Measurements from ENCODE around the gene TOPBP1.

Gene TOPBP1

DNA sequence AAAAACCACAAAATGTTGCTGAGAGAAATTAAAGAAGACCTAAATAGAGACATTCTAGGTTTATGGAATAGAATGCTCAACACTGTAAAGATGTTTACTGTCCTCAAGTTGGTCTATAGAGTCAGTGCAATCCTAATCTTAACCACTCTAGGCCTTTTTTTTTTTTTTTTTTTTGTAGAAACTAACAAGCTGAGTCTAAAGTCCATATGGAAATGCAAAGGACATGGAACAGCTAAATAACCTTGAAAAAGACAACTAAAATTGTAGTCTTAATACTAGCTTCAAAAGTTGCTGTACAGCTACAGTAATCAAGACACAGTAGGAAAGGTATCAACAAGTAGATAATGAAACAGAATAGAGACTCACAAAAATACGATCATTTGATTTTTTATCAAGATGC lies 55.4 kb downstream of the TOPBP1 start:
- no peak for DNase-seq

DNA sequence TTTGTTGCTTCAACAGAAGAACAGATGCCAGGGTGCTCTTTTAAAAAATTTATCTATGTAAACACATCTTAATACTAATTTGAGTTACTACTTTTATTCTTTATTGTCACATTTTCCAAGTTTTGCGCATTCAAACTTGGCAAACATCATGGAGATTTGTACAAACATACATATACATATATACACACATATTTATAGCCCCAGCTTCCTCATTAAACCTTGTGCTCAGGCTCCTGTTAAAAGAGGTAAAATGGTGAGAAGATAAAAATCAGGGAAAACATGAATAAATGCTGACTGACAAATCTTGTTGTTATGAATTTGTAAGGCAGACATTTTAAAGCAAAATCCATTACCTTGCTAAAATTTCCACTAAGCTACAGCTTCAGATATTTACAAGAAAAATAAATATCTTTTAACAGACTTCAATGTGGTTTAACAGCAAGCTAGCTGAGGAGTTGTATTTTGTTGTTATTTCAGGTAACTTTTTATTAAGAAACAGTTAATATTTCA lies 61.1 kb downstream of the TOPBP1 start:
- DNase-seq = no peak

DNA sequence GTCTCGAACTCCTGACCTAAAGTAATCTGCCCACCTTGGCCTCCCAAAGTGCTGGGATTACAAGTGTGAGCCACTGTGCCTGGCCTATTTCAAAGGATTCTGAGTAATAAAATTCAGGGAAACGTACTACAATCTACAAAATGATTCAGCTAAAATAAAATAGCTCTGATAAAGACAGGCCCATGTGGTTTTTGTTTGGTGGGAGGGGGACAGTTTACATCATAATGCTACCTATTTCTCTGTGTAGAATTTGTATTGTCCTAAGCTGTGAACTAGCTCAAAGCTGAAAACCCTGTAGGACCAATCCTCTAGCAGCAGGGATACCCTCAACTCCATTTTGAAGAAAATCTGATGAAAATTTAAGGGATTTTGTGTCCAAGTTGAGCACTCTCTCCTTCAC lies 62.5 kb downstream of the TOPBP1 start:
- no peak for DNase-seq

DNA sequence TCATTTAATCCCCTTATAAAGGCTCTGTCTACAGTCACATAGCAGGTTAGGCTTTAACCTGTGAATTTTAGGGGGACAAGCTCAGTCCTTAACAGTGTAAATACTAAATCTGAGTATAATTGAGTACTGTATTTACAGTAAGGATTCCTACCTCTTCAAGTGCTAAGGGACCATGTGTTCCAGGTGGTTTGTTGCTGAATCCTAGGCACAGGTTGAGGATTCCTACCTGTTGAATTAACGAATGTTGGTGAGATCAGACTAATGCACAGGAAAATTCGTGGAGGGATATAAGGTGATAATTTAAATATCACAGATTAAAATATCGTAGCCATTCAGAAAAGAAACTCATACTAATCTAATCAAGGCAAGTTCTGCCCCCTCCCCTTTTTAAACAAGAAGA lies 63.3 kb downstream of the TOPBP1 start:
- DNase-seq = no peak

DNA sequence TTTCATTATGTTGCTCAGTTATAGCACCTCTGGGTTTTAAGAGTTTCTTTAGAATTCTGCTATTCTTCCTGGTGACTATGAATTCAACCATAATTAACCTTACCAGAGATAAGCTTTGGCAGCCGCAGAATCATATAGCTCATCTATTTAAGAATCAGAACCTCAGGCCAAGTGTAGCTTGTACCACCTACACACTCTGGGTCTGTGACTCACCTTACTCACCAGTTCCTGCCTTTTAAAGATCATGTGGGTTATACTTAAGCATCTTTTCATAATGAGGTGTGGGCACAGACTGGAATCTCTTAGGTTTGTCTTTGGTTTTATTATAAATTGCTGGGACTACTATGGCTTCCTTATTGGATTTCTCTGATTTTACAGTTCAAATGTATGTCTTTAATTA lies 66.4 kb downstream of the TOPBP1 start:
- no peak for DNase-seq

DNA sequence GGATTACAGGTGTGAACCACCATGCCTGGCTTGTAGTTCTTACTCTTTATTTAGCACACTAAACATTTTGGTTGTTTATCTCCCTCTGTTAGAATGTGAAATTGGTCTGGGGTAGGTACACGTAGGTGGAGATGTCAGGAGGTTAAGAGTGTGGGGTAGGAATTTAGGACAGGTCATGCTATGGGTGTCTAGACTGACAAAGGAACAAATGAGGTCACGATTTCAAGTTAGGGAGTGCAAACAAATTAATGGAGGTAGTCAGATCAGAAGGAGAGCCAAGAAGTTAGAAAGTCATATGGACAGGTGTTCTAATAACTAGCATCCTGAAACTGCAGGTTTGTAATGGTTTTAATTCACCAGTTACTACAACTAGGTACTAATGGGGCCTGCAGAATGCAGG lies 68.5 kb downstream of the TOPBP1 start:
- no peak for DNase-seq

DNA sequence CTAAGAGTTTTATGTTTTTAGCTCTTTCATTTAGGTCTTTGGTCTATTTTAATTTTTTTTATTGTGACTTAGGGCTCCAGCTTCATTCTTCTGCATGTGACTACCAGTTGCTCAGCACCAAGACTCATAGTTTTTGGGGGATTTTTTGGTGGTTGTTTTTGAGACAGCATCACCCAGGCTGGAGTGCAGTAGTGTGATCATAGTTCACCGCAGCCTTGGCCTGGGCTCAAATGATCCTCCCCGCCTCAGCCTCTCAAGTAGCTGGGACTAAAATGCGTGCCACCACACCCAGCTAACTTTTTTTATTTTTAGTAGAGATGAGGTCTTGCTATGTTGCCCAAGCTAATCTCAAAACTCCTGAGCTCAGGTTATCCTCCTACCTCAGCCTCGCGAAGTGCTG lies 68.9 kb downstream of the TOPBP1 start:
- no peak for DNase-seq

DNA sequence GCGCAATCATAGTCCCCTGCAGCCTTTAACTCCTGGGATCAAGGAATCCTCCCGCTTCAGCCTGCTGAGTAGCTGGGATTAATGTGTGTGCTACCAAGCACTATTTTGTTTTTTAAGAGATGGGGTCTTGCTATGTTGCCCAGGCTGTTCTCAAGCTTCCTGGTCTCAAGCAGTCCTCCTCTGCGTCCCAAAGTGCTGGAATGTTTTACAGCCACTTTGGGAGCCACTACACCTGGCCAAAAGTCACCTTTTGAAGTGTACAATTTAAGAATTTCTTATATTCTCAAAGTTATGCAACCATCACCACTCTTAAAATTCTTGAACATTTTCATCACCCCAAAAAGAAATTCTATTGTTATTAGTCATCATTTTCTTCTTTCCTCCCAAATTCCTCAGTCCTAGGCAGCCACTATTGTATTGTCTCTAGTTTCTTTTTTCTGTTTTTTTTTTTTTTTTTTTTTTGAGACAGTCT lies 70.4 kb downstream of the TOPBP1 start:
- DNase-seq = no peak

DNA sequence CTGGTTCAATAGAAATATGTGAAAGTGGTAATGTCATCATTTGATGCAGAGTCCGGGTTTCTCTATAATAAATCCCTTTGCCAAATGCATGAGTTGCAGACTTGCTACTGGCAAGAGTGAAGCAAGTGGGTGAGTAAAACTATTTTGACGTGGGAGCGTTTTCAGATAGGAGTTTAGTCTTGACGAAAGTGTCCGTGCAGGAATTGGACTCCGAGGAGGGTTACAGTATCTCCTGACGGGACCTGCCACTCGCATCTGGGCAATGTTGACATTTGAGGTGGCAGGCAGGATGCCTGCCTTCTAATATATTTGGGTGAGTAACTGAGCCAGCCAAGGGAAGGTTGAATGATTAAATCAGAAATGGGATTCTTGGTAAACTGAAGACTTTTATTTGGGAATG lies 72.2 kb downstream of the TOPBP1 start:
- DNase-seq = no peak

DNA sequence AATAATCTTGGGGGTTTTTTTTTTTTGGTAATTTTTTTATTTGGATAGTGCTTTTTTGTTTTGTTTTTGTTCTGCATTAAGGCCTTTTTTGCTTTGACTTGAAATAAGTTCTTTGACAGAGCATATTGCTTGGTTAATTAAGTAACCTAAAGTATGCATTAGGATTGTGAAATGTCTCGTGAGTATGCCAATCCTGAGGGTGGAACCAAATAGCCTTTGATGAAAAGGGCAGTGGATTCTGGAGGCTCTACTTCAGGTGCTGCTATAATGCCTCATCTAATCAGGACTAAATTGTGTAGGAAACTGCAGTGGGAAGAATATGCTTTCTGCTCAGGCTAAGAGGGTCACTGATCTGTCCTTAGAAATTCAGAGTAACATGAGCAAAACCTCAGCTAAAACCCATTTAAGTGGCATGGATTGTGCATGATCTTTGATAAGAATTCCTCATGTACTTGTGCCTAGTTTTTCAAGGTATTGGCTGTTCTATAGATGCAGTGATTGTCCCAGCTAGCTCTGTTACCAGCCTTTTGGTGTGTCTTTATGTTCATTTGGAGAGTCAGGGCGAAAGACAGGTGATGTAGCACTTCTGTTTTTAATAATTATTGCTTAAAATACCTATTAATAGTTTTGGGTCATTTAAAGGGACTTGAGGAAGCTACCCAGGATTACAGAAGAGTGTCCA lies 72.8 kb downstream of the TOPBP1 start:
- DNase-seq = no peak

DNA sequence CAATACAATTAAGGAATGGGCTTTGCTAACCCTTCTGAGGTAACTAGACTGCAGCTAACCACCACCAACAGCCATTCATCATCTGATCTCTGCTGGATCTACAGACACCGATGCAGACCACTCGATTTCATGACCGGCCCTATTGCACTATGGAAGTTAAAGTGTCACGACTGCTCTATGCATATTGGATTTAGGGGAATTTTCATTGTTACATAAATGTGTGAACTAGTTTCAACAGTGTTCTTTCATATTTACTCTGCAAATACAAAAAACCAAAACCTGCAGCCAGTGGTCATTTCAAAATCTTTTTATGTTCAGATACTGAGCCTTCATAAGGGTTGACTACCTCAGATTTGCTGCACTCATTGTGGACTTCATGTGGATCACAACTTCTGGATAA lies 73.7 kb downstream of the TOPBP1 start:
- DNase-seq = no peak

DNA sequence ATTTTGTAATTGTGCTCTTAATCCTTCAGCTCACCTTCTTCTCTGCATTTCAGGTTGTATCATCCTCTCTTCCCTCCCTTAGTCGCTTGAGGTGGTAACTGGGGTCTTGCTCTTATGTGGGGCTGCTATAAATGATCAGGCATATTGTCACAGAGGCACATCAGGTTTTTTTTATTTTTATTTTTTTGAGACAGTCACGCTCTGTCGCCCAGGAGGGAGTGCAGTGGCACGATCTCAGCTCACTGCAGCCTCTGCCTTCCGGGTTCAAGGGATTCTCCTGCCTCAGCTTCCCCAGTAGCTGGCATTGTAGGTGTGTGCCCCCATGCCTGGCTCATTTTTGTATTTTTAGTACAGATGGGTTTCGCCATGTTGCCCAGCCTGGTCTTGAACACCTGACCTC lies 78.3 kb downstream of the TOPBP1 start:
- DNase-seq = no peak

DNA sequence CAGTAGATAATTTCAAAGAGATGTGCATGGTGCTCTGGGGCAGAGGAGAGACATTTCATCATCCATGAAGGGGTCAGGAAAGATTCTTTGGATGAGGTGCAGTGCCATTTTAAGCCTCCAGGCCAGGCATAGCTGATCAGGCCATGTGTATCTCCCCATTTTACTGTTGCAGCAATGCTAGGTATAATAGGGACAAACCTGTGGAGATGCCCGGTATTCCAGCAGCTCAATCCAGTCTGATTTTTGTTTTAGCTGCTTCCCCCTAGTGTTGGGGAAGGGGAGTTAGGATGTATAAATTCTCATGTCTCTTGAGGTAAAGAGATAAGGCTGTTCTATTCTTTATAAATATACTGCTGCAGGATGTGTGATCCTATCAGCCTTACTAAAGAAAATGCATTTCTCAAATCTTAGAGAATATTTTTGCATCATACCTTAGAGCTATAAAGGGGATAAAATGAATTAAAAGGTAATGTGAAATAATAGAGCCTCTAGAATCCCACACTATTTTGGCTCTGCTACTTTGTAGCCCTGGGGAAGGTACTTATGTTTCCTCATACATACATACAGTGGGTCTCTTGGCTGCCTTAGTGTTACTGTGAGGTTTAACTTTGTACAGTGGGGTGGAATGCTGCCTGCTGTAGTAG lies 83.1 kb downstream of the TOPBP1 start:
- no peak for DNase-seq

DNA sequence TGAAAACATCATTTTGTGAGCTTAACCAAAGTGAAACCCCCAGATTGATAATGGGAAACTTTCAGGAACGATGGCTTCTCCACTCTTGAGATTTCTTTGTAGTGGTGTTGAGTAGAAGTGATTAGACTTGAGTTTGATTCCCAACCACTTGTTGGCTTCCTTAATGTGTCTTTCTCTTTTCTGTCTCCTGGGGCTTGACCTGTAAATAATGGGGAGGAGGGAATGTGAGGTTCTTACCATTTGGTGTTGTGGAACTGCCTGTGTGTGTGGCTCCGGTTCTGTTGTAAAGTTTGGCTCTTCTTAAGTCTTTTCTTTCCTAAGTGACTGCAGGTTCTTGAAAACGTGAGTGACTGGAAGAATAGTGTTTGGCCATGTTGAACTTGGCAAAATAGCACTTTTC lies 85.6 kb downstream of the TOPBP1 start:
- no peak for DNase-seq

DNA sequence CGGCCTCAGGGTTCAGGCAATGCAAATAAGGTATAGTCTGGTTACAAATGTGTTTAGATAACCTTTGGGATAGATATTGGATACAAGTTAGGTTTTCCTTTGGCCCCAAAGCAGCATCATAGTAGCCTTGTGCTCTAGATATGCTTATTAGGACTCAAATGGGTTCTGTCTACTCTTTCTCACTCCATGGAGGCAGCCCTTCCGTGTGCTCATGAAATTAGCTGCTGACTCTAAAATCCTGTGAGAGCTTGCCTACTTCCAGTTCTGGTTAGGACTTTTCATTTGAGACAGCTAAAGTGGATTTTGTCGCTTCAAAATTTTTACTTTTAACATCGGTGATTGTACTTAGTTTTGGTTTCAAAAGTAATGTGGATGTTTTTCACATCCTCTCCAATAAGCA lies 86.7 kb downstream of the TOPBP1 start:
- no peak for DNase-seq

DNA sequence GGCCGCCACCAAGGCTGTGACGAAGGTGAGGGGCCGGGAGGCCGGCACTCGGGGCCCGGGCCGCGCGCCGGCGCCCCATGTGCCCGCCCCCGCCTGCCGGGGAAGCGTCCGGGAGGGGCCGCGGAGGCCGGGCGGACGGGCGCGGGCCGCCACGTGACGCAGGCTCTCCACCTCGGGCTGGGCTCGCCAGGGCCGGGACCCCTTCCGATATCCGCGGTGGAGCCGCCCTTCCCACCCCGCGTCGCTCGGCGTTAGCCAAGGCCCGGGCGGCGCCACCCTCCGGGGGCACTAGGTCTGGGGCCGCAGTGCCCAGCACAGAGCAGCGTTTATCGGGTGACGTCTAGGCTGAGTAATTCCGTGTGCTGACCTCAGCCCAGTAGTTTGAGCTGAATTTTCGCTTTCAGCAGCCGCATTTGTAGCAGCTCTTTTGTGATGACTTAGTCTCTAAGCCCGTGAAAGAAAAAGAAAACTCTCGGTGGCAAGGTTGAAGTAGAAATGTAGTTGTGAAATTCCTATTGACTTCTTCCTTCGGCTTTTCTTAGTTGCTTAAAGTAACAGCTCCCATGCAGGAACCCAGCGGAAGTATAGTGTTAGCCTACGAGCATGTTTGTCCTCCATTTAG lies 87.4 kb downstream of the TOPBP1 start:
- DNase-seq = no peak

DNA sequence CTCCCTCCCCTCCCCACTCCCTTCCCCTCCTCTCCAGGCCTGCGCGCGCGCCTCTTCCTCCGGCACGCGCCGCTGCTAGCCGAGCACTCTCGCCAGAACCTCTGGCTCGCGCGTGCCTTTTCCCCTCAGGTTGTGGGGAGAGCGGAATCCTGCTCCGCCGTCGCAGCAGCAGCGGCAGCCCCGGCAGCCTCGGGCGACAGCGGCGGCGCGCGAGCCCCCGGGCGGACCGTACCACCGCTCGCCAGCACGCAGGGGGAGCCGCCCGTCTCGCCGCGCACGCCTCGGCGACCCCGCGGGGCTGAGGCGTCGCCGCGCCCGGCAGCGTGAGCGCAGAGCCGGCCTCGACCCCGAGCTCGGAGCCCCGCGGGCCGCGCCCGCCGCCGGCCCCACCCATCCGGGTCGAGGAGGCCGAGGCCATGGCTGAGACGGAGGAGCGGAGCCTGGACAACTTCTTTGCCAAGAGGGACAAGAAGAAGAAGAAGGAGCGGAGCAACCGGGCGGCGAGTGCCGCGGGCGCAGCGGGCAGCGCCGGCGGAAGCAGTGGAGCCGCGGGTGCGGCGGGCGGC lies 88.0 kb downstream of the TOPBP1 start, which contains the start of gene CDV3:
CDV3 (plus strand) TSS at position 58 of the 566 bp plus-strand sequence; CDS start at position 417, 359 bp downstream.
- no peak for DNase-seq

DNA sequence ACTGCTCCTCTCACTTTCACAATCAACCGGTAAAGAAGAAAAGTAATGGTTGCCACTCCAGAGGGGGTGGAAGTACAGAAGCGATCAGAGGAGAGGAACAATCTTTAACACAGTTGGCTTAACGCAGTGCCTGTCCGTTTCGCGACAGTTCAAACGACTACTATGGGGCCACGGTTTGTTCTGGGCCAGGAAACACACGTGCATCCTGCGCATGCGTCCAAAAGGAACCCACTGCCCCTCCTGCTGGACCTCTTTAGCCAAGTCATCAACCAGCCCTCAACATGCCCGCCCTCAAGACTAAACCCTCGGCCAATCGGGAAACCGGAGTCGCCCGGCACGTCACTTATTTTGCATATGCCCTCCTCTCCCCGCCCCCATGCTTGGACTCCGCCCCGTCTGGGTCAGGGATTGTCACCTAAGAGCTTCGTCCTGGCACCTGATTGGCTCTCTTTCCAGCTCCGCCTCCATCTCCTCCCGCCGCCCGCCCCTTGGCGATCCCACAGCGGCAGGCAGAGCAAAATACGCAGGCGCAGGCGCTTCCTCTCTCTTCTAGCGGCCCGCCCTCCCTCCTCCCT lies 88.6 kb downstream of the TOPBP1 start:
- DNase-seq = no peak

DNA sequence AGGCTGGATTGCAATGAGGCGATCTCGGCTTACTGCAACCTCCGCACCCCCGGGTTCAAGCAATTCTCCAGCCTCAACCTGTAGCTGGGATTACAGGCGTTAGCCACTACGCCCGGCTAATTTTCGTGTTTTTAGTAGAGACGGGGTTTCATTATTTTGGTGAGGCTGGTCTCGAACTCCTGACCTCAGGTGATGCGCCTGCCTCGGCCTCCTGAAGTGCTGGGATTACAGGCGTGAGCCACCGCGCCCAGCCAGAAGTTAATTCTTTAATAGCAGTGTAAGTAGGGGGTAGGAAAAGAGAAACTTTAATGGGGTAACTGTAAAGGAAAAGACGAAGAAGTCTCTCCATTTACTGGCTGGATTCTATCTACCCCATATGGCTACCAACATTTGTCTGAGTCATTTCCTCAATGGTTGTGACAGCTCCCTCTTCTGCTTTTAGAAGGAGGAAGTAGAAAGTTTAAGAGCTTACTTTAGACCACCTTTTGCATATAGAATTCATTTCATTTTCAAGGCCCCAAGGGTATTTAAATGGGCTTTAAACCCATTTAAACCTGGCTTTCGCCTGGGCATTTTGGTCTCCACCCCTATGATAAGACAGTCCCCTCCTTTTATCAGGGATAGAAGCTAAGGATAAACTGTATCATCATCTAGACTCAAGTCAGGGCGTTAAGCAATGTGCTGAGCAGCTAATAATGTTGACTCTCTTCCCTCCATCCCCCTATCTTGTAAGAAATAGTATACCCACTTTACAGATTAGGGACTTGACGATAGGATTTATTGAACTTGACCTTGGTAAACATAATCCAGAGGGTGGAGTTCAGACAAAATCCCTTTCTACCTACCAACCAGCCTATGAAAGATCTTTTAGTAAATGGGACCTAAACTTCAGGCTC lies 89.3 kb downstream of the TOPBP1 start:
- DNase-seq = no peak

DNA sequence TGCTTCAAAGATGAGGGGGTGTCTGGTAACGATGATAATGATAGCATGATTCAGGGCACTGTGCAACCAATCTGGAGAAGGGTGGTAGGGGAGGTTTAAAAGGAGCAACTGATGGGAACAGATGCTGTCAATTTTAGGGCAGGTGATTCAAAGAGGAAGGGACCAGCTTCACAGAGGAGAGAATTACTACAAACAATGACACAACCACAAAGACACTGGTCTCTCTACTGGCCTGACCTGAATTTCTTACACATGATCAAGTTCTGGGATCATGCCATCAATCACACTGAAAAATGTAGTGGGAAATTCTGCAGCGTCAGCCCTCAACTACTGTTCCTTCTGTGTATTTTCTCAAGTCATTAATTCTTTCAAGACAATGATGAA lies 90.8 kb downstream of the TOPBP1 start:
- DNase-seq = no peak

DNA sequence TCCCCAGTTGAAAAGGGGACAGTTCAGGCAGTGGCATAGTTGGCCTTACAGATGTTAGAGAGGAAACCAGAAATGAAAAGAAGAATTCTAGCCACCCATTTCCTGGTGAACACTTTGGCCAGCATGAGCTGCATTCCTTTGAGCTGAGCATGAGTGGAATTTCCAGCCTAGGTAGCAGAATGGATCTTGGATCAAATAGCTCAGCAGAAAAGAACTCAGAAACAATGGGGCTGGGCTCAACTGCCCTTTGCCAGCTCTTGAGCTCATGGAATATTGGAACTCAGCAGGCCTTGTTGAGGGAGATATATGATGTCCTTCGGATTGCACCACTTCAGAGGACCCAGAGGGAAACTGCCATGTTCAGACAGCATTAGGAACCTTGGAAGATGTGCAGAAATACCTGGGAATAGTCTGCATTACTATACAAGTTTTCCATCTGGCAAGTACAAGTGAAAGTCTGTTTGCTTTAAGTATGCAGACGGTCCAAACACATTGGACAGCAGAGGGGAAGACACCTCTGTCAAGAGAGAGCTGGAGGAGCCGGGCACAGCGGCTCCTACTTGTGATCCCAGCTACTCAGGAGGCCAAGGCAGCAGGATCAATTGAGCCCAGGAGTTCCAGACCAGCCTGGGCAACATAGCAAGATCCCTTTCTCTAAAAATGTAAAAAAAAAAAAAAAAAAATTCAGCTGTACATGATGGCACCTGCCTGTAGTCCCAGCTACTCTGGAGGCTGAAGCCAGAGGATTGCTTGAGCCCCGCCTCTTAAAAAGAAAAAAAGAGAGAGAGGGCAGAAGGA lies 91.4 kb downstream of the TOPBP1 start:
- DNase-seq = no peak

Measured in cerebellar nuclear complex (tissue), 1 donor.